Keratinocyte (primary cell): ENCODE measurements around the gene BTG1.

Experiments used
- CTCF ChIP-seq, 3 experiments: IDR thresholded peaks in 1 of 3; conservative IDR thresholded peaks in 1 of 3; optimal IDR thresholded peaks in 1 of 3; 2 replicates in 2 of 3; 3 replicates in 1 of 3; pipeline versions ENCODE3 to v1.5.1; 2011; ENCODE audit warnings: low read length in 3 of 3, mild to moderate bottlenecking in 3 of 3, moderate library complexity in 2 of 3, control low read depth in 1 of 3, inconsistent platforms in 1 of 3; ENCODE audit not compliant: insufficient read depth in 2 of 3; ENCODE audit errors: extremely low read depth in 1 of 3
- EZH2 ChIP-seq: IDR thresholded peaks from one replicate; pipeline ENCODE4 v1.6.1; 2012; ENCODE audit warnings: inconsistent platforms, mild to moderate bottlenecking, low read length, moderate library complexity

GRCh38 chr12:92102606-92103005 is 43.0 kb downstream of the BTG1 start:
- TF ChIP-seq EZH2 (no peak), CTCF (optimal IDR thresholded peaks at IDR 0.05 in 1 of 3, IDR thresholded peaks at IDR 0.05 in 1 of 3, conservative IDR thresholded peaks at IDR 0.05 in 1 of 3; ENCODE audit: extremely low read depth in 1 of 3, insufficient read depth in 2 of 3, low read length in 3 of 3) (no peak)
